H1 (cell line): ENCODE measurements around the gene KSR2. TPM values are rescaled to one million over a fixed set of nuclear protein-coding genes. Genes with fewer than 3 reads are reported as not detected.

Source experiments
- CTCF ChIA-PET: fragments of 300-600 bp; sonication (Branson Sonifier 250); formaldehyde crosslinking; loops from one replicate; lab custom pipeline; 2021; ENCODE audit not compliant: partially characterized antibody; lab: Charles Lee
- POLR2A ChIA-PET: fragments of 300-600 bp; sonication (Branson Sonifier 250); formaldehyde crosslinking; loops from one replicate; lab custom pipeline; 2021; ENCODE audit warnings: inconsistent platforms; ENCODE audit not compliant: partially characterized antibody; lab: Charles Lee
- DNase-seq, 2 experiments: peaks; one replicate each; pipeline versions ENCODE4 v3.0.0 to v3.0.0-alpha.2; 2010 to 2022; ENCODE audit warnings: low spot score in 2 of 2, low read depth in 1 of 2, mixed read lengths in 1 of 2
- FAIRE-seq: peaks from 2 replicates; lab custom pipeline; 2011; peaks lifted over from hg19 to GRCh38; lab: Jason Lieb, UNC
- H2AFZ ChIP-seq: 2 replicates; pipeline ENCODE4 v1.8.1; 2012; ENCODE audit warnings: low read length, inconsistent platforms
- H2AK5ac ChIP-seq: 2 replicates; pipeline ENCODE4 v1.6.1; 2013; ENCODE audit warnings: low read depth, low read length
- H2BK120ac ChIP-seq: replicated peaks from 2 replicates; pipeline ENCODE3; 2013; ENCODE audit warnings: low read depth, low read length, inconsistent platforms
- H2BK12ac ChIP-seq: 2 replicates; pipeline ENCODE4 v1.6.1; 2013; ENCODE audit warnings: low read depth, low read length
- H2BK15ac ChIP-seq: 2 replicates; pipeline ENCODE4 v1.6.1; 2013; ENCODE audit warnings: low read length
- H2BK20ac ChIP-seq: 2 replicates; pipeline ENCODE4 v1.6.1; 2013; ENCODE audit warnings: low read length
- H2BK5ac ChIP-seq: 2 replicates; pipeline ENCODE4 v1.6.1; 2013; ENCODE audit warnings: low read depth, low read length
- H3K14ac ChIP-seq: 2 replicates; pipeline ENCODE4 v1.6.1; 2013; ENCODE audit warnings: inconsistent platforms; ENCODE audit not compliant: insufficient read length
- H3K18ac ChIP-seq: 2 replicates; pipeline ENCODE4 v1.6.1; 2013; ENCODE audit warnings: low read length; ENCODE audit errors: extremely low read depth
- H3K23ac ChIP-seq: 2 replicates; pipeline ENCODE4 v1.6.1; 2013; ENCODE audit warnings: inconsistent platforms; ENCODE audit not compliant: insufficient read length
- H3K23me2 ChIP-seq: 2 replicates; pipeline ENCODE4 v1.6.1; 2013; ENCODE audit warnings: low read depth, low read length
- H3K27ac ChIP-seq: 2 replicates; pipeline ENCODE4 v1.6.1; 2011; ENCODE audit warnings: low read depth, low read length, inconsistent platforms
- H3K27me3 ChIP-seq, 4 experiments: replicated peaks in 1 of 4; 1 replicate in 1 of 4; 2 replicates in 3 of 4; pipeline versions ENCODE4 v1.6.1 to v1.8.1; 2011 to 2013; ENCODE audit warnings: low read length in 3 of 4, mild to moderate bottlenecking in 3 of 4, inconsistent platforms in 2 of 4, mixed read lengths in 2 of 4, moderate library complexity in 1 of 4; ENCODE audit not compliant: control insufficient read depth in 3 of 4, insufficient read depth in 3 of 4; ENCODE audit errors: extremely low read depth in 1 of 4
- H3K36me3 ChIP-seq, 4 experiments: 2 replicates each; pipeline versions ENCODE4 v1.6.1 to v1.8.1; 2011 to 2013; ENCODE audit warnings: mild to moderate bottlenecking in 4 of 4, low read length in 3 of 4, moderate library complexity in 2 of 4, control low read depth in 1 of 4, inconsistent platforms in 1 of 4; ENCODE audit not compliant: insufficient read depth in 4 of 4, control insufficient read depth in 2 of 4
- H3K4ac ChIP-seq: replicated peaks from 2 replicates; pipeline ENCODE3; 2013; ENCODE audit warnings: low read length, low read depth, mixed read lengths, inconsistent platforms; ENCODE audit not compliant: insufficient read length
- H3K4me1 ChIP-seq, 4 experiments: replicated peaks in 1 of 4; 1 replicate in 1 of 4; 2 replicates in 3 of 4; pipeline versions ENCODE4 v1.6.1 to v1.8.1; 2011 to 2013; ENCODE audit warnings: low read length in 3 of 4, inconsistent platforms in 2 of 4, mixed read lengths in 1 of 4; ENCODE audit not compliant: insufficient read depth in 4 of 4, control insufficient read depth in 3 of 4
- H3K4me2 ChIP-seq, 2 experiments: 2 replicates each; pipeline versions ENCODE4 v1.6.1 to v1.8.1; 2011 to 2013; ENCODE audit warnings: low read depth in 2 of 2, low read length in 2 of 2, control low read depth in 1 of 2, inconsistent platforms in 1 of 2, mild to moderate bottlenecking in 1 of 2; ENCODE audit not compliant: insufficient read depth in 1 of 2
- H3K4me3 ChIP-seq, 4 experiments: fragments of 200-600, 300-600 bp in 1 of 4; sonication (generic), shearing (Covaris generic), sonication (Bioruptor Twin) in 1 of 4; 2 replicates each; pipeline versions ENCODE4 v1.5.1 to v1.8.1; 2011 to 2016; ENCODE audit warnings: low read length in 4 of 4, low read depth in 3 of 4, control low read depth in 2 of 4, inconsistent platforms in 2 of 4, mild to moderate bottlenecking in 2 of 4, mixed read lengths in 1 of 4, moderate library complexity in 1 of 4; ENCODE audit not compliant: insufficient read depth in 2 of 4; ENCODE audit errors: extremely low read depth in 1 of 4
- H3K56ac ChIP-seq: replicated peaks from 2 replicates; pipeline ENCODE3; 2013; ENCODE audit warnings: low read depth, mild to moderate bottlenecking, mixed read lengths, low read length, inconsistent platforms; ENCODE audit not compliant: insufficient read length
- H3K79me1 ChIP-seq: 2 replicates; pipeline ENCODE4 v1.6.1; 2013; ENCODE audit warnings: low read depth, low read length, control low read depth
- H3K79me2 ChIP-seq, 2 experiments: 2 replicates each; pipeline versions ENCODE4 v1.6.1 to v1.8.1; 2012 to 2013; ENCODE audit warnings: low read length in 2 of 2, mild to moderate bottlenecking in 2 of 2, inconsistent platforms in 1 of 2; ENCODE audit not compliant: insufficient read depth in 2 of 2, control insufficient read depth in 1 of 2
- H3K9ac ChIP-seq, 4 experiments: replicated peaks in 1 of 4; 1 replicate in 1 of 4; 2 replicates in 3 of 4; pipeline versions ENCODE4 v1.6.1 to v1.8.1; 2011 to 2013; ENCODE audit warnings: low read depth in 3 of 4, low read length in 3 of 4, control low read depth in 2 of 4, mild to moderate bottlenecking in 2 of 4, moderate library complexity in 2 of 4, inconsistent platforms in 1 of 4; ENCODE audit errors: extremely low read depth in 1 of 4
- H3K9me3 ChIP-seq, 2 experiments: 2 replicates each; pipeline versions ENCODE4 v1.6.1 to v1.8.1; 2012 to 2013; ENCODE audit warnings: mild to moderate bottlenecking in 2 of 2, moderate library complexity in 2 of 2, control low read depth in 1 of 2, inconsistent platforms in 1 of 2, low read depth in 1 of 2, low read length in 1 of 2, mixed read lengths in 1 of 2; ENCODE audit not compliant: insufficient read depth in 2 of 2
- H4K20me1 ChIP-seq, 2 experiments: replicated peaks in 1 of 2; 2 replicates each; pipeline versions ENCODE3 to v1.8.1; 2011 to 2013; ENCODE audit warnings: inconsistent platforms in 2 of 2, low read length in 2 of 2, mild to moderate bottlenecking in 1 of 2; ENCODE audit not compliant: insufficient read depth in 2 of 2, control insufficient read depth in 1 of 2
- H4K5ac ChIP-seq: 2 replicates; pipeline ENCODE4 v1.6.1; 2013; ENCODE audit warnings: low read length, low read depth, mixed read lengths, inconsistent platforms; ENCODE audit not compliant: insufficient read length
- H4K8ac ChIP-seq: 2 replicates; pipeline ENCODE4 v1.8.0; 2013; ENCODE audit warnings: mild to moderate bottlenecking, moderate library complexity, low read length, inconsistent platforms; ENCODE audit not compliant: insufficient read depth; ENCODE audit errors: extremely low read depth
- H4K91ac ChIP-seq: replicated peaks from 2 replicates; pipeline ENCODE3; 2013; ENCODE audit warnings: low read length, mixed read lengths, inconsistent platforms; ENCODE audit not compliant: insufficient read length
- BRCA1 ChIP-seq: IDR thresholded peaks from 2 replicates; pipeline ENCODE4 v1.6.1; 2012; ENCODE audit warnings: low read depth, low read length, improper control_type of control experiment
- CHD1 ChIP-seq: IDR thresholded peaks from 2 replicates; pipeline ENCODE4 v1.6.1; 2012; ENCODE audit warnings: low read depth, low read length, improper control_type of control experiment
- GABPA ChIP-seq: IDR thresholded peaks from 2 replicates; pipeline ENCODE4 v1.6.1; 2011; ENCODE audit warnings: mild to moderate bottlenecking, low read length, moderate library complexity, borderline replicate concordance; ENCODE audit not compliant: insufficient read depth
- KDM1A ChIP-seq: fragments of 200-600, 300-600 bp; sonication (generic); IDR thresholded peaks from 2 replicates; pipeline ENCODE4 v1.7.1; 2016; ENCODE audit warnings: mild to moderate bottlenecking, low read length, borderline replicate concordance
- MAX ChIP-seq: IDR thresholded peaks from 2 replicates; pipeline ENCODE4 v1.6.1; 2012; ENCODE audit warnings: inconsistent platforms
- NANOG ChIP-seq: IDR thresholded peaks from 2 replicates; pipeline ENCODE4 v1.6.1; 2011; ENCODE audit warnings: low read length, low read depth, mild to moderate bottlenecking, inconsistent platforms; ENCODE audit not compliant: insufficient read depth, poor library complexity, severe bottlenecking
- POU5F1 ChIP-seq: IDR thresholded peaks from 2 replicates; pipeline ENCODE4 v1.6.1; 2011; ENCODE audit warnings: low read depth, mild to moderate bottlenecking, low read length, moderate library complexity
- TCF12 ChIP-seq: IDR thresholded peaks from 2 replicates; pipeline ENCODE4 v1.6.1; 2011; ENCODE audit warnings: low read depth, mild to moderate bottlenecking, low read length
- WGBS, 2 experiments: shearing (Covaris generic) in 1 of 2; methylation state at CpG; one replicate each; pipeline versions ENCODE4 v1.1.6 to v1.1.7; 2013 to 2015; ENCODE audit warnings: low lambda C conversion rate in 2 of 2, mixed read lengths in 2 of 2, inconsistent platforms in 1 of 2, low coverage in 1 of 2, missing lambda C conversion rate in 1 of 2; ENCODE audit not compliant: insufficient replicate concordance in 2 of 2, insufficient coverage in 1 of 2, insufficient read length in 1 of 2; ENCODE audit errors: extremely low coverage in 1 of 2, missing lambda C conversion rate in 1 of 2; 5-methylcytosine and 5-hydroxymethylcytosine counted together
- polyA plus RNA-seq, 7 experiments: library from polyadenylated mRNA; depleted of rRNA in 3 of 7; stranded (reverse) in 5 of 7; unstranded in 2 of 7; fragments of >200 nt in 5 of 7; fragments of 200-250 nt in 2 of 7; gene quantifications; 1 replicate in 5 of 7; 2 replicates in 1 of 7; 4 replicates in 1 of 7; pipeline versions ENCODE4 v1.2.1 to v1.2.3, GENCODE V29; 2011 to 2013; ENCODE audit warnings: missing spikeins in 2 of 7, mixed read lengths in 2 of 7
- total RNA-seq: library from RNA; stranded (reverse); fragmentation: NEBNext Ultra II Directional; extraction: Animal tissue kit (Norgen Biotek cat#: 25700); gene quantifications from 2 replicates; pipeline ENCODE4 v1.2.1, GENCODE V29; 2021

Gene KSR2
- total and polyA plus RNA-seq, 2 of the 8 experiments (the other 6 are each of a cell fraction or from before 2014, with no cell fraction given) = 0.74 to 2.2 TPM

DNA sequence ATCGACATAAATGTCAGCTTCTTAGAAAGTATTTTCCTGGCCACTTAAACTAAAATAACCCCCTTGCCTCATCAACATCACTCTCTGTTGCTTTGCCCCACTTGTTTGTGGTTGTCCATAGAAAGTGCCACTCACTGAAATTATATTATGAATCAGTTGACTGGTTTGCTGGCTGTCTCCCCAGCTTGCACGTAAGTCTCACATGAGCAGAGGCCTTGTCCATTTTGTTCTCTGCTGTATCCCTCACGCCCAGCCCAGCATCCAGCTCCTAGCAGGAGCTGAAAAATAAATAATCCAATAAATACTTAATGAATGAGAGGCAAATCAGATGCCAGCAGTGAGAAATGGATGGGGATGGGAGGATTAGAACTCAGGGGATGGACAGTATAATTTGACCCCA is 159.3 kb downstream of the KSR2 start:
- DNase-seq = no peak
- no peak overlapping the region for H3K9ac ChIP-seq
- H3K27ac ChIP-seq = no peak overlapping the region
- POLR2A ChIA-PET = interaction anchor here (0.6 kb wide), 1 partner anchor 10 kb away, joined by 3 read pairs; no protein-coding TSS in a partner anchor
- H3K4me2 ChIP-seq = no peak overlapping the region
- no peak overlapping the region for H2BK12ac ChIP-seq
- no peaks in the 10 kb centered on the region for H3K36me3 ChIP-seq
- H2AFZ ChIP-seq = no peak overlapping the region
- H4K8ac ChIP-seq = no peak overlapping the region
- no peak overlapping the region for H3K18ac ChIP-seq
- no peak overlapping the region for H3K56ac ChIP-seq
- no peak overlapping the region for H3K23ac ChIP-seq
- no peak overlapping the region for H2BK20ac ChIP-seq
- no peak overlapping the region for H2BK5ac ChIP-seq
- no peaks in the 10 kb centered on the region for H3K79me1 ChIP-seq
- WGBS, 2 experiments = 91% methylated on average over 3 of the region's 3 CpGs; no CpG with 5 or more reads in 1 of the 2 experiments
- H3K14ac ChIP-seq = no peak overlapping the region
- H3K4ac ChIP-seq = no peak overlapping the region
- H3K9me3 ChIP-seq = no peaks in the 10 kb centered on the region
- no peaks in the 10 kb centered on the region for H3K79me2 ChIP-seq
- no peak overlapping the region for H2BK120ac ChIP-seq
- H4K5ac ChIP-seq = no peak overlapping the region
- no peak for TF ChIP-seq BRCA1
- TF ChIP-seq POU5F1 = no peak
- TF ChIP-seq KDM1A = no peak
- TF ChIP-seq MAX = no peak
- no peak for TF ChIP-seq NANOG
- TF ChIP-seq GABPA = no peak
- TF ChIP-seq CHD1 = no peak
- no peak for TF ChIP-seq TCF12
- TF ChIP-seq, all 59 proteins: peak for 0
- H2BK15ac ChIP-seq = no peak overlapping the region
- no peaks in the 10 kb centered on the region for H3K27me3 ChIP-seq
- no peak overlapping the region for H4K91ac ChIP-seq
- FAIRE-seq = no peak
- CTCF ChIA-PET = interaction anchor here (1.4 to 1.8 kb wide), 4 partner anchors 10 to 44 kb away, joined by 3 to 4 read pairs (median 4); no protein-coding TSS in a partner anchor
- H3K23me2 ChIP-seq = peaks cover 2% of the 10 kb centered on the region; the same call in 1 of the 2 replicates
- no peak overlapping the region for H3K4me3 ChIP-seq
- H4K20me1 ChIP-seq = no peaks in the 10 kb centered on the region
- H3K4me1 ChIP-seq = no peaks in the 10 kb centered on the region
- no peak overlapping the region for H2AK5ac ChIP-seq
